Measurements from ENCODE around the gene ANKRD9.

Gene ANKRD9

GRCh38 chr14:102462391-102462790 lies 47.2 kb downstream of the ANKRD9 start:
- Histone ChIP-seq H3K4me1 (ENCODE audit: control insufficient read depth in 1 of 2, insufficient read depth in 1 of 2, low read depth in 1 of 2, low read length in 1 of 2) (no peaks in the 10 kb centered on the region), H3K27me3 (no peaks in the 10 kb centered on the region), H3K27ac (no peak overlapping the region), H3K4me3 (ENCODE audit: low read depth in 1 of 2, low read length in 1 of 2) (no peak overlapping the region), H3K36me3 (peaks cover 93% of the 10 kb centered on the region), H3K9me3 (no peaks in the 10 kb centered on the region)
- no peak for TF ChIP-seq CTCF (IDR thresholded peaks at IDR 0.05)

GRCh38 chr14:102461490-102462338 lies 47.9 kb downstream of the ANKRD9 start:
- Histone ChIP-seq H3K9me3 (no peaks in the 10 kb centered on the region), H3K4me3 (ENCODE audit: low read depth in 1 of 2, low read length in 1 of 2) (no peak overlapping the region), H3K27ac (no peak overlapping the region), H3K27me3 (no peaks in the 10 kb centered on the region), H3K36me3 (peaks cover 97% of the 10 kb centered on the region), H3K4me1 (ENCODE audit: control insufficient read depth in 1 of 2, insufficient read depth in 1 of 2, low read depth in 1 of 2, low read length in 1 of 2) (no peaks in the 10 kb centered on the region)
- no peak for TF ChIP-seq CTCF (IDR thresholded peaks at IDR 0.05)

GRCh38 chr14:102457509-102457908 lies 52.1 kb downstream of the ANKRD9 start:
- no peaks in the 10 kb centered on the region for H3K4me1 ChIP-seq (ENCODE audit: control insufficient read depth in 1 of 2, insufficient read depth in 1 of 2, low read depth in 1 of 2, low read length in 1 of 2)
- TF ChIP-seq CTCF (IDR thresholded peaks at IDR 0.05) = no peak
- H3K36me3 ChIP-seq = peaks cover 100% of the 10 kb centered on the region
- H3K27me3 ChIP-seq = no peaks in the 10 kb centered on the region
- H3K9me3 ChIP-seq = no peaks in the 10 kb centered on the region
- no peak overlapping the region for H3K27ac ChIP-seq
- no peak overlapping the region for H3K4me3 ChIP-seq (ENCODE audit: low read depth in 1 of 2, low read length in 1 of 2)

GRCh38 chr14:102454711-102455110 lies 54.9 kb downstream of the ANKRD9 start:
- Histone ChIP-seq H3K27ac (no peak overlapping the region), H3K4me1 (ENCODE audit: control insufficient read depth in 1 of 2, insufficient read depth in 1 of 2, low read depth in 1 of 2, low read length in 1 of 2) (no peaks in the 10 kb centered on the region), H3K9me3 (no peaks in the 10 kb centered on the region), H3K4me3 (ENCODE audit: low read depth in 1 of 2, low read length in 1 of 2) (no peak overlapping the region), H3K27me3 (no peaks in the 10 kb centered on the region), H3K36me3 (peaks cover 100% of the 10 kb centered on the region)
- TF ChIP-seq CTCF (IDR thresholded peaks at IDR 0.05) = no peak

GRCh38 chr14:102452302-102452701 lies 57.3 kb downstream of the ANKRD9 start:
- H3K4me1 ChIP-seq (ENCODE audit: control insufficient read depth in 1 of 2, insufficient read depth in 1 of 2, low read depth in 1 of 2, low read length in 1 of 2) = no peaks in the 10 kb centered on the region
- H3K27ac ChIP-seq = no peak overlapping the region
- no peak overlapping the region for H3K4me3 ChIP-seq (ENCODE audit: low read depth in 1 of 2, low read length in 1 of 2)
- no peaks in the 10 kb centered on the region for H3K27me3 ChIP-seq
- no peak for TF ChIP-seq CTCF (IDR thresholded peaks at IDR 0.05)
- H3K36me3 ChIP-seq = peaks cover 100% of the 10 kb centered on the region
- H3K9me3 ChIP-seq = no peaks in the 10 kb centered on the region
